DMS53 treated with DMSO at 0.1 percent for 48 hours (cell line): Measurements from ENCODE around the gene EMCN.

ENCODE experiments used
- DNase-seq: peaks from one replicate; lab custom pipeline; 2025; ENCODE audit not compliant: unreplicated experiment; lab: John Stamatoyannopoulos, UW

Gene EMCN

GRCh38 chr4:100494166-100494565, 23.7 kb downstream of the EMCN start:
- DNase-seq, result no peak

GRCh38 chr4:100493756-100494155, 24.1 kb downstream of the EMCN start:
- DNase-seq, result peak; percentile 25

GRCh38 chr4:100492129-100492528, 25.7 kb downstream of the EMCN start:
- DNase-seq, result no peak

DNA sequence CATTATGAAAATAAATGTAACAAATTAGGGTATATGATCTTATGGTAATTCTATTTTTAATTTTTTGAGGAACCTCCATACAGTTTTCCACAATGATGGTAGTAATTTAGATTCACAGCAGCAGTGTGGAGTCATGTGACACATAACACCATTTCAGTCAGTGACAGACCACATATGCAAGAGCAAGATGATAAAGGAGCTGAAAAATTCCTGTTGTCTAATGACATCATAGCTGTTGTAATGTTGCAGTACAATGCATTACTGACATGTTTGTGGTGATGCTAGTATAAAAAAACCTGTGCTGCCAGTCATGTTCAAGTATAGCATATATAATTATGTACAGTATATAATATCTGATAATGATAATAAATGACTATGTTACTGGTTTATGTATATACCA, 28.5 kb downstream of the EMCN start:
- DNase-seq, result no peak

DNA sequence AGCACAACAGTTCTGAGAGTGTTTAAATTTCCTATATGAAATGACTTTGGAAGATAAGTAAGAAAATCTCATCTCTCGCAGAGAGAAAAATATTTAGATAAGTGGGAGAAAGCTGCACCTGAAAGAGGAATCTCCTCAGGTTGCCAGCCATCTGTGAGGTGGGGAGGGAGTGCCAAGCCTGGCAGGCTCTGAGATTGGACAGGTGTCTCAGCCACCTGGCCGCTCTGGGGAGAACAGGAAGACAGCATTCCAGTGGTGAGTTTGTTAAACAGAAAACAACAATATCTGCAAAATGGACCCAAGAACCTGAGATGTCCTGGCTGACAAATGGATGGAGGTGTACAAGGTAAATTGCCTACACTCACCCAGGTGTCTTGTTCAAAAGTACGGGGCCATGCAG, 31.3 kb downstream of the EMCN start:
- peak; percentile 50 for DNase-seq

DNA sequence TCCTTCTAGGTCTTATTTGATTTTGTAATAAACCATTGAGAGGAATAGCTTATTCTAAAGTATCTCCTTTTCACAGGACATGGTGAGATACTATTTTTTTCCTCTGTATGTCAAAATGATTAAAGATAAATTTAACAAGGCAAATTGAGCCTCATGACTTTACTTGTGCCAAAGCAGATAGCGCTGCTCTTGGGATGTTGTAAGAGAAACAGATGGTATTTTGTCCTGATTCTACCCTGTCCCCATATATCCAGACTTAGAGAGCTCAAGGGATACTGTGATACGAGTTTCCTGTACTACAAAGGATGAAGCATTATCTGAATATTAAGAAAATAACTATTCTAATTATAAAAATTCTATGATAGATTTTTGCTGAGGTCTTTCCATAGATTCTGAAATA, 34.0 kb downstream of the EMCN start:
- DNase-seq, result no peak

GRCh38 chr4:100479971-100480370, 37.9 kb downstream of the EMCN start:
- DNase-seq, result no peak

DNA sequence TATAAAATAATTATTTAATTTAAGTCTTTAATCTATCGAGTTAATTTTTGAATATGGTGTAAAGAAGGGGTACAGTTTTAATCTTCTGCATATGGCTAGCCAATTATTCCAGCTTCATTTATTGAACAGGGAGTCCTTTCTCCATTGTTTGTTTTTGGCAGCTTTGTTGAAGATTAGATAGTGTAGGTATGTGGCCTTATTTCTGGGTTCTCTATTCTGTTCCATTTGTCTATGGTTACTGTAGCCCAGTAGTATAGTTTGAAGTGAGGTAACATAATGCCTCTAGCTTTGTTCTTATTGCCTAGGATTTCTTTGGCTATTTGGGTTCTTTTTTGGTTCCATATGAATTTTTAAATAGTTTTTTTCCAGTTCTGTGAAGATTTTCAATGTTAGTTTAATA, 48.3 kb downstream of the EMCN start:
- DNase-seq, result no peak

- no peak for DNase-seq
These were observed 51.3 kb downstream of the EMCN start for GRCh38 chr4:100466501-100466900.

- DNase-seq, result no peak
These were observed 55.8 kb downstream of the EMCN start for GRCh38 chr4:100461807-100462605.

- DNase-seq, result no peak
These were observed 67.4 kb downstream of the EMCN start for GRCh38 chr4:100450449-100450848.

DNA sequence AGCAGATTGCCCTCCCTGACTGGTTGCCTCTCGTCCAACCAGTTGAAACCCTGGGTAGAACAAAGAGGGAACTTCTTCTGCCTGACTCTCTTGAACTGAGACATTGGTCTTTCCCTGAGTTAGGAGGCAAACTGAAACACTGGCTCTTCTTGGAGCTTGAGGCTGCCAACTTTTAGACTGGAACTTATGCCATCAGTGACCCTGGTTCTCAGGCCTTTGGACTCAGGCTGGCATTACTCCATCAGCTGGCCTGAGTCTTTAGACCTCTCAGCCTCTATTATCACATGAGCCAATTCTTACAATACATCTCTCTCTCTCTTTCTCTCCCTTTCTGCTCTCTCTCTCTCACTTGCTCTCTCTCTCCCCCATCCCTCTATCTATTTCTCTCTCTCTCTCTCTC, 86.4 kb downstream of the EMCN start:
- no peak for DNase-seq

DNA sequence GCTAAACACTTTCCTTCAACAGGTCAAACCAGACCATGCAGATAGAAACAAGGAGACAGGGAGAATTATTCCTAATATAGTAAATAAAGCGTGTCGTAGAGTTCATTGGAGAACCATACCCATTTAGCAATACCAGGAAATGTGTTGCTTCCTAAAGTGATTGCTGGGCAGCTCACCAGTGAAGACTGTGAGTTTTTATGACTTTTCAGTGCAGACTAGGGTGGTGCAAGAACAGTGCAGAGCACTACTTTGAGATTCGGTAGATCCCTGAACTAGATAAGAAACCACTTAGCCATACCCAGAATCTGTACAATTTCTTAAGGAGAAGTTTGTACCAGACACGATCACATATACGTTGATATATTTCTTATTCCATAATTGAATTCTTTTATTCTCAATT, 87.4 kb downstream of the EMCN start:
- DNase-seq, result no peak

DNA sequence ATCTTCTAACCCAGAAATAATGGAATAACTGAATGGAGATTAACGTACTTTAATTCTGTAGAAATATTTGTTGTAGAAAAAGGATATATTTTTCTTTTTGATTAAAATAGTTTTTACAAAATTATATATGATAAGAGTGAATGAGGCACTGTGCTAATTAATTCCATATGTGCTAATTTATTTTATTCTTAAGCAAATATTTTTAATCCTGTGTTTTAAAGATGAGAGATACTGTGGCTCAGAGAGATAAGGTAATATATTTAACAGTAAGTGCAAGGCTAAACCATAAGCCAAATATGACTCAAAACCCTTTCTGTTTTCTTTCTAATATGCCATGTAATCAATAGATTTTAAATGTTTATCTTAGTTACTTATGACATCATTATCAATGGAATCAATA, 88.2 kb downstream of the EMCN start:
- DNase-seq, result no peak

DNA sequence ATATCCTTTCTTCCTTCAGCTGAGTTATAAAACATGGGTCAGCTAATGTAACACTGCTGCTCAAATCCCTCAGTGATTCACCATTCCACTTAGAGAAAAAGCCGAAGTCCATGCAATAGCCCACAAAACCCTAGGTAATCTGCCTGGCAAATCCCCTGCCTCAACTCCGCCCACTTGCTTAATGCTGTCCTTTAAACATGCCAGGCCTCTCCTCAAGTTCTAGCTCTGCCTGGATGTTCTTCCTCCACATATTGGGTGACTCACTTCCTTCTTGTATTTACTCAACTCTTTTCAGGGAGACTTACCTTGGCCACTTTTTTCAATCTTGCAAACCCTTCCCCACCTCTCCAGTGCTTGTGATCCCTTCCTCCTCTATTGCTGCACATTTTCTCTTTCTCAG, 89.8 kb downstream of the EMCN start:
- peak; percentile 10 for DNase-seq

DNA sequence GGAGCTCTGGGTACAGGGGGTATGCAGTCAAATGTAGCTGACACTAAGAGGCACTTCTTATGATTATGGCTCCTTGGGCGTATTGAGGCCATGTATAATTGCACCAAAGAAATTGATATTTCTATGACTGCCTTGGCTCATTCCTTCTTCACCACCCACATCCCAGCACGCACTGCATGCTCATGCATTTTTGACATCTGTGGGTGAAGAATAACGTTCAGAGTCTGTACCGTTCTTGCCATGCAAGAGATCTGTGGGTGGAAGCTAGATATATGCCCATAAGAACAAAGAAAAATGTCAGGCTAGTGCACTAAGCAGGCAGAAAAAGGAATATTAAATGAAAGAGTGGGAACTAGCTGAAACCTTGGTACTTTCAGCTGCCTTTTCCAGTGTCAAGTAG, 93.4 kb downstream of the EMCN start:
- no peak for DNase-seq

DNA sequence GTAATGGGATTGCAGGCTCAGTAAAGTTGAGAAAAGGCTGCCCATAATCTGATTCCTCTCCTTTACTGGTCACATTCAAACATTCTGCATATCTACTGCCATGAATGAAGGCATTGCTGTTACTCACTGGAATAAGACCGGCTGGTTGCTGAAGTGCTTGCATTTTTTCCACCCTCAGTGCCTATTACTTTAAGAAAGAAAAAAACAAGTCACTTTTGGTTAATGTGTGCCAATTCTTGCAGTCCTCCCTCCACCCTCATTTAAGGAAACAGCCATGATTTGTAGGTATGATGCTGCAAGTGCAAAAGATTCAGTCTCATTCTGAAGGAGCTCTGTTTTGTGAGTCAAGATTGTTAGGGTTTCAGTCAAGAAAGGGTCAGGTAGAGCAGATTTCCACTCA, 94.9 kb downstream of the EMCN start:
- no peak for DNase-seq

- DNase-seq, result peak; percentile 5
These were observed 96.4 kb downstream of the EMCN start for GRCh38 chr4:100421361-100421978.

DNA sequence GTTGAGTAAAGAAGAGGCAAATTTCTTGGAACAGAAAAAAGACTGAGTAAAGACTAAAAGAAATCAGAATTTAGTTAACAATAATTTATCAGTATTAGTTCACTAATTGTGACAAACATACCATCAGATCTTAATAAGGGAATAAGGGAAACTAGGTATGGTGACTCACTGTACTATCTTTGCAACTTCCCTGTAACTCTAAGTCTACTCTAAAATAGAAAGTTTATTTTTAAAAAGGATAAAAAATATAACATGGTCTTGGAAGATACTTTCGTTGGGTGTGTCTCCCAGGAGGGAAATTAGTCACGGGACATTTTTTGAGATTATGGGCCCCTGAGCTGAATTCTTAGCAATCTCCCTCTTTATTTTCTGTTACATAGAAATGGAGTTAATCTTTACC, 97.3 kb downstream of the EMCN start:
- DNase-seq, result no peak

- no peak for DNase-seq
These were observed 100.3 kb downstream of the EMCN start for GRCh38 chr4:100417565-100417964.

- DNase-seq, result no peak
These were observed 103.6 kb downstream of the EMCN start for GRCh38 chr4:100414016-100414790.

DNA sequence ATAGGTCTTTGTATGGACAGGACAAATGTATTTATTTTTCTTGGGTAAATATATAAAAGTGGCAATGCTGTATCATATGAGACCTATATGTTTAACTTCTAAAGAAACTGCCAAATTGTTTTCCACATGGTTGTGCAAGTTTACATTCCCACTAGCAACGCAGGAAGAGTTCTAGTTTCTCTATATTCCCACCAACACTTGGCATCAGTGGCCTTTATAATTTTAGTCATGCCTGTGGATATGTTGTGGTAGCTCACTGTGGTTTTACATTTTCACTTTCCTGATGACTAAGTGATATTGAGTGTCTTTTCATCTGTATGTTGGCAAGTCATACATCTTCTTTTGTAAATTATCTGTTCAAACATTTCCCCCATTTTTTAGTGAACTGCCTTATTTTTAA, 126.0 kb downstream of the EMCN start:
- no peak for DNase-seq
